K562 (cell line): ENCODE results near the gene LTBR. TPM values are rescaled to one million over a fixed set of nuclear protein-coding genes. Genes with fewer than 3 reads are reported as not detected.

Experiments used
- ATF3 ChIP-seq, 2 experiments: fragments of 450-650 bp in 1 of 2; sonication (generic) in 1 of 2; formaldehyde crosslinking in 1 of 2; IDR thresholded peaks in 1 of 2; conservative IDR thresholded peaks in 1 of 2; 2 replicates each; pipeline versions ENCODE4 v1.6.1 to v1.8.1; 2016 to 2023; ENCODE audit warnings: mild to moderate bottlenecking in 2 of 2, moderate library complexity in 2 of 2, inconsistent platforms in 1 of 2, missing genetic modification reagents in 1 of 2
- CCAR2 ChIP-seq: fragments of 200-400 bp; formaldehyde crosslinking; IDR thresholded peaks from 2 replicates; pipeline ENCODE4 v1.6.1; 2017; ENCODE audit warnings: mild to moderate bottlenecking, low read depth, low read length
- CXXC5 ChIP-seq: fragments of 250-450 bp; sonication (Bioruptor Pico); IDR thresholded peaks from 2 replicates; pipeline ENCODE4 v1.8.0; 2022; ENCODE audit warnings: inconsistent platforms, mild to moderate bottlenecking, moderate library complexity
- HMG20A ChIP-seq: fragments of 450-650 bp; formaldehyde crosslinking; conservative IDR thresholded peaks from 2 replicates; pipeline ENCODE4 v1.4.0; 2020; ENCODE audit warnings: mild to moderate bottlenecking, mixed read lengths
- PCBP1 ChIP-seq: fragments of 200-400 bp; formaldehyde crosslinking; IDR thresholded peaks from 2 replicates; pipeline ENCODE4 v1.6.1; 2018; ENCODE audit warnings: mild to moderate bottlenecking, low read depth, low read length; ENCODE audit not compliant: poor library complexity, severe bottlenecking
- ZNF318 ChIP-seq, 2 experiments: fragments of 450-650 bp; IDR thresholded peaks; 2 replicates each; pipeline ENCODE4 v1.6.1; 2016; ENCODE audit warnings: mild to moderate bottlenecking in 2 of 2, borderline replicate concordance in 1 of 2, low read depth in 1 of 2, moderate library complexity in 1 of 2
- polyA plus RNA-seq, 8 experiments: library from polyadenylated mRNA; depleted of rRNA in 4 of 8; stranded (reverse) in 5 of 8; unstranded in 3 of 8; fragments of >200 nt; fragmentation: Nextera tagmentation in 2 of 8; fragmentation: Illumina TruSeq in 1 of 8; extraction: Ambion mirVana in 2 of 8; extraction: Trizol in 1 of 8; gene quantifications; 2 replicates each; pipeline versions ENCODE4 v1.2.1 to v1.2.3, GENCODE V29; 2011 to 2014; ENCODE audit warnings: inconsistent platforms in 1 of 8, missing spikeins in 1 of 8
- total RNA-seq, 7 experiments: library from RNA; depleted of rRNA in 6 of 7; stranded (reverse); fragments of >200 nt in 6 of 7; fragmentation: Illumina TruSeq in 2 of 7; extraction: Trizol in 2 of 7; gene quantifications; 2 replicates each; pipeline versions ENCODE4 v1.2.1 to v1.2.3, GENCODE V29; 2011 to 2021; ENCODE audit warnings: low replicate concordance in 1 of 7
- TF ChIP-seq, protein P1 (sequence below), 2 experiments: fragments of 450-650 bp; formaldehyde crosslinking in 1 of 2; IDR thresholded peaks; 2 replicates each; pipeline versions ENCODE4 v1.4.0 to v1.6.1; 2014 to 2020; ENCODE audit warnings: mild to moderate bottlenecking in 2 of 2, borderline replicate concordance in 1 of 2, low read depth in 1 of 2

The LTBR gene
- total and polyA plus RNA-seq, 9 of the 15 experiments (the other 6 are each of a cell fraction or from before 2014, with no cell fraction given): 0.96 to 69.0 (median 35.3) TPM

DNA sequence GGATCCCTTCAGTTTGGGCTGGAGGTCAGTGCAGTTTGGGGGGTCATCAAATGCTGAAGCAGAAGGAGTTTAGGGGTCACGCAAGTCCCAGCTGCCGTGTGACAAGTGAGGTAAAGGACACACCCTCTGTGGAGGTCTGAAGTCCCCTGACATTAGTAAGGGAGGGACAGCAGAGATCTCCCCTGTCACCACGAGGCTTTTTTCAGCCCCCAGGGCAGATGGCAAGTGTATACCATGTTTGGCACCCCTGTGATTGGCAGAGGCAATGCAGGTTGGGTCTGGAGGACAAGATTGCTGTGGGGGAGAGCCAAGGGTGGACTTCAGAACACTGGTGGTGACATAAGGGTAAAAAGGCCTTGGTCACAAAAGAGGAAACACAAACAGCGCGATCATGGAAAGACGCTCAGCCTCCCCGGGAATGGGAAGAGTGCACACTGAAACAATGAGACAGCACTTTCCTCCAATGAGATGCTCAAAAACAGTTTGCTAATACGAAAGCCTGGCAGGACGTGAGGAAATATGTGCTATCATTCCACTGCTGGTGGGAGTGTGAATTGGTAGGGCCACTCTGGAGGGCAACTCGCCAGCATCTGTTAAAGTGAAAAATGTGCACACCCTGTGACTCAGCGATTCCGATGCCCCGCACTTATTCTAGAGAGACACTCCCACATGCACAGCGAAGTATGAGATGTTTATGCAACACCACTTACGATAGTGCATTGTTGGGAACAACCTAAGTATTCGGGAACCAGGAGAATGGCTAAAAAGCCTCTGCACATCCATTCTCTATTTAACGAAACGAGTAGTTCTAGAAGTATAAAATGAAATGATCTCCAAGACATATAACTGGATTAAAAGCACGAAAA is 46.4 kb downstream of the LTBR start (continued):
- TF ChIP-seq, protein P1, sequence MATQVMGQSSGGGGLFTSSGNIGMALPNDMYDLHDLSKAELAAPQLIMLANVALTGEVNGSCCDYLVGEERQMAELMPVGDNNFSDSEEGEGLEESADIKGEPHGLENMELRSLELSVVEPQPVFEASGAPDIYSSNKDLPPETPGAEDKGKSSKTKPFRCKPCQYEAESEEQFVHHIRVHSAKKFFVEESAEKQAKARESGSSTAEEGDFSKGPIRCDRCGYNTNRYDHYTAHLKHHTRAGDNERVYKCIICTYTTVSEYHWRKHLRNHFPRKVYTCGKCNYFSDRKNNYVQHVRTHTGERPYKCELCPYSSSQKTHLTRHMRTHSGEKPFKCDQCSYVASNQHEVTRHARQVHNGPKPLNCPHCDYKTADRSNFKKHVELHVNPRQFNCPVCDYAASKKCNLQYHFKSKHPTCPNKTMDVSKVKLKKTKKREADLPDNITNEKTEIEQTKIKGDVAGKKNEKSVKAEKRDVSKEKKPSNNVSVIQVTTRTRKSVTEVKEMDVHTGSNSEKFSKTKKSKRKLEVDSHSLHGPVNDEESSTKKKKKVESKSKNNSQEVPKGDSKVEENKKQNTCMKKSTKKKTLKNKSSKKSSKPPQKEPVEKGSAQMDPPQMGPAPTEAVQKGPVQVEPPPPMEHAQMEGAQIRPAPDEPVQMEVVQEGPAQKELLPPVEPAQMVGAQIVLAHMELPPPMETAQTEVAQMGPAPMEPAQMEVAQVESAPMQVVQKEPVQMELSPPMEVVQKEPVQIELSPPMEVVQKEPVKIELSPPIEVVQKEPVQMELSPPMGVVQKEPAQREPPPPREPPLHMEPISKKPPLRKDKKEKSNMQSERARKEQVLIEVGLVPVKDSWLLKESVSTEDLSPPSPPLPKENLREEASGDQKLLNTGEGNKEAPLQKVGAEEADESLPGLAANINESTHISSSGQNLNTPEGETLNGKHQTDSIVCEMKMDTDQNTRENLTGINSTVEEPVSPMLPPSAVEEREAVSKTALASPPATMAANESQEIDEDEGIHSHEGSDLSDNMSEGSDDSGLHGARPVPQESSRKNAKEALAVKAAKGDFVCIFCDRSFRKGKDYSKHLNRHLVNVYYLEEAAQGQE (IDR thresholded peaks at IDR 0.05; ENCODE audit: borderline replicate concordance): no peak
- TF ChIP-seq, protein P1 (CRISPR knock-in tag; IDR thresholded peaks at IDR 0.05; ENCODE audit: low read depth): no peak
- TF ChIP-seq CCAR2 (no peak), CXXC5 (CRISPR knock-in tag) (no peak; the same call in 1 of the 2 replicates), PCBP1 (no peak), HMG20A (CRISPR knock-in tag) (no peak), ATF3 (IDR thresholded peaks at IDR 0.05) (peak; percentile 74), ATF3 (CRISPR knock-in tag; conservative IDR thresholded peaks at IDR 0.05) (no peak), ZNF318 (IDR thresholded peaks at IDR 0.05; ENCODE audit: borderline replicate concordance in 1 of 2, low read depth in 1 of 2) (peak in 1 of 2 experiments; percentile 84; a peak in 2 of 4 replicates)
